ENCODE measurements around the gene LATS1. TPM values are rescaled to one million over a fixed set of nuclear protein-coding genes. Genes with fewer than 3 reads are reported as not detected.

The LATS1 gene
- total RNA-seq, 1 experiment from 2014 or later, result 25.1 TPM

DNA sequence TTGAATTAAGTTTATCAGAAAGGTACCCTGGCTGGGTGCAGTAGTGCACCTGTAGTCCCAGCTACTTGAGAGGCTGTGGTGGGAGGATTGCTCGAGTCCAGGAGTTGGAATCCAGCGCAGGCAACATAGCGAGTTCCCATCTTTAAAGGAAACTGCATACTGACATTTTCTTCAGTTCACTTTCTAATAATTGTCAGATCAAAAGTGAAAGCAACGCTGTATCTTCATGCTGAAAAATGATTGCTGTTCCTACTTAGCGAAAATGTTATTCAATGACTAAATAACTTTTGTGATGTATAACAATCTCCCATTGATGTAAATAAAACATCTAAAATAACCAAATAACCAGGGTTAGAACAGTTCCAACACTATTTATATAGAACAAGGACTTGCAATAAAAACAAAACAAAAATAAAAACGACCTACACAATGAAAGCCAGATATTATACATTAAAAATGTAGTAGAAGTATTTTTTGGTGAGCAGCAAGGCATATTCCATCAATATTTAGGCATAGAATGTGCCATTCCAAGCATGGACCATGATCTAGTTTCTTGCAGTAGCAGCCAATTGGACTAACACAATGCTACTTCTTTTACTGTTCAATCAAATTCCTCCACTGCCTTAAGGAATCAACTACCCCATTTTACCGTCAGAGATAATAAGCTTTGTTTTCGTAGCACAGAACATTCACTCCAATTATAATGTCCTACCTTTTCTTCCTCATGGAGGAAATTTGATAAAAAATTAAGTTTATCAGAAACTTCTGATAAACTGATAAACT lies 1.5 kb downstream of the LATS1 start:
- no peaks in the 10 kb centered on the region for H3K4me1 ChIP-seq (ENCODE audit: insufficient read depth, low read length)
- H3K27me3 Mint-ChIP-seq (ENCODE audit: low read depth), result no peaks in the 10 kb centered on the region
- TF ChIP-seq CTCF (conservative IDR thresholded peaks at IDR 0.05), result no peak
- H3K79me1 ChIP-seq (ENCODE audit: insufficient read depth, low read depth, low read length, poor library complexity, severe bottlenecking), result no peaks in the 10 kb centered on the region
- H4K91ac ChIP-seq (ENCODE audit: insufficient read length, low read depth, low read length), result no peak overlapping the region
- peak overlapping the region; percentile 88 to 90 for H3K4me3 Mint-ChIP-seq
- H3K9me3 Mint-ChIP-seq, result no peaks in the 10 kb centered on the region; a peak in 1 of 5 replicates
- no peak overlapping the region for H2BK20ac ChIP-seq (ENCODE audit: low read depth, low read length, poor library complexity, severe bottlenecking)
- peaks cover 1 to 11% (median 5%) of the 10 kb centered on the region in 3 experiments; a peak in 4 of 7 replicates for H3K36me3 Mint-ChIP-seq (ENCODE audit: insufficient read depth in 1 of 3, low read depth in 3 of 3)
- no peak overlapping the region for H3K14ac ChIP-seq (ENCODE audit: insufficient read depth, low read length)
- no peak overlapping the region for H3K23ac ChIP-seq (ENCODE audit: insufficient read length, low read depth, low read length)
- H2AK5ac ChIP-seq (ENCODE audit: insufficient read length, low read length), result no peak overlapping the region
- peaks cover 10% of the 10 kb centered on the region for H3K23me2 ChIP-seq (ENCODE audit: insufficient read length, low read depth, low read length, poor library complexity, severe bottlenecking)
- no peak overlapping the region for H2BK120ac ChIP-seq (ENCODE audit: low read depth, low read length, poor library complexity, severe bottlenecking)
- no peak overlapping the region for H2BK5ac ChIP-seq (ENCODE audit: insufficient read length, low read length)
- no peak overlapping the region for H3T11ph ChIP-seq (ENCODE audit: low read length)
- H2BK12ac ChIP-seq (ENCODE audit: insufficient read length, low read depth, low read length), result no peak overlapping the region
- peak overlapping the region in 2 of 3 experiments; percentile 29 to 51; a peak in 4 of 7 replicates for H3K27ac Mint-ChIP-seq
- H3K4me2 ChIP-seq (ENCODE audit: insufficient read depth, insufficient read length, low read length), result peak overlapping the region; percentile 94
- H3K9me3 ChIP-seq (ENCODE audit: control insufficient read depth, low read depth, low read length), result no peaks in the 10 kb centered on the region
- H4K8ac ChIP-seq (replicated peaks; ENCODE audit: insufficient read length, low read depth, low read length), result no peak overlapping the region
- H3K18ac ChIP-seq (ENCODE audit: insufficient read length, low read depth, low read length), result no peak overlapping the region
- no peak overlapping the region for H2BK15ac ChIP-seq (ENCODE audit: low read depth, low read length)
- H3K79me2 ChIP-seq (ENCODE audit: insufficient read depth, low read length), result peaks cover 20% of the 10 kb centered on the region; the same call in 1 of the 2 replicates
- H4K20me1 ChIP-seq (ENCODE audit: control insufficient read depth, insufficient read depth, insufficient read length), result no peaks in the 10 kb centered on the region
- H3K27ac ChIP-seq (ENCODE audit: insufficient read length, low read depth, low read length), result no peak overlapping the region
- no CpG with 5 or more reads among the region's 8 CpGs for WGBS (ENCODE audit: extremely low coverage, insufficient read length, low lambda C conversion rate)
- no peak for DNase-seq
- peak overlapping the region; percentile 26 for H3K9ac ChIP-seq (ENCODE audit: extremely low read depth, insufficient read length, low read length)
- H3K4ac ChIP-seq (ENCODE audit: low read depth, low read length), result no peak overlapping the region
- no peak overlapping the region for H2AFZ ChIP-seq (ENCODE audit: low read length)
- H4K5ac ChIP-seq (ENCODE audit: insufficient read length, low read depth, low read length), result no peak overlapping the region
- H3K4me1 Mint-ChIP-seq, result peaks cover 21 to 22% of the 10 kb centered on the region in 2 experiments
- H3K56ac ChIP-seq (ENCODE audit: insufficient read length, low read depth, low read length), result no peak overlapping the region
- H3K27me3 ChIP-seq (ENCODE audit: insufficient read depth, low read length), result no peaks in the 10 kb centered on the region
